A549 treated with AZD9567 at 1 μM for 4 hours (cell line): ENCODE data around the gene H6PD. TPM values are rescaled to one million over a fixed set of nuclear protein-coding genes. Genes with fewer than 3 reads are reported as not detected.

Experiments
- total RNA-seq: library from RNA; stranded (reverse); fragments of 200-300 nt; extraction: Qiagen RNA extraction; gene quantifications from 5 replicates; pipeline ENCODE4 v1.2.3, GENCODE V29; 2022; ENCODE audit not compliant: insufficient read depth

Gene H6PD
- total RNA-seq = 5.5 to 7.9 TPM (median 6.9 TPM) in 5 replicates

GRCh38 chr1:9234223-9235095 is at the start of gene H6PD:
Gene H6PD (plus strand): TSS chr1:9234774. CDS start chr1:9244935, 10,161 bp downstream.

GRCh38 chr1:9292361-9293240 is 58.0 kb downstream of the H6PD start, which contains the start of gene SPSB1:
Gene SPSB1 (plus strand): TSS chr1:9292894. CDS start chr1:9355892, 62,998 bp downstream.

Other genes with a start within 250 kb of the H6PD start
- not detected in 5 replicates for gene SLC2A7, start 208.4 kb upstream of the H6PD start, total RNA-seq
- 0.10 to 0.31 TPM (median 0.16 TPM) in 4 of 5 replicates, not detected in the other for gene SLC2A5, start 165.1 kb upstream of the H6PD start, total RNA-seq
- 3.3 to 7.8 TPM (median 5.9 TPM) in 5 replicates for gene GPR157, start 105.7 kb upstream of the H6PD start, total RNA-seq
- 28.2 to 34.0 TPM (median 31.6 TPM) in 5 replicates for gene SPSB1, start 58.1 kb downstream of the H6PD start, total RNA-seq